H1 (cell line): ENCODE results near the gene KRTAP12-4. TPM values are rescaled to one million over a fixed set of nuclear protein-coding genes. Genes with fewer than 3 reads are reported as not detected.

Experiments used
- CTCF ChIA-PET: fragments of 300-600 bp; sonication (Branson Sonifier 250); formaldehyde crosslinking; loops from one replicate; lab custom pipeline; 2021; ENCODE audit not compliant: partially characterized antibody; lab: Charles Lee
- POLR2A ChIA-PET: fragments of 300-600 bp; sonication (Branson Sonifier 250); formaldehyde crosslinking; loops from one replicate; lab custom pipeline; 2021; ENCODE audit warnings: inconsistent platforms; ENCODE audit not compliant: partially characterized antibody; lab: Charles Lee
- DNase-seq, 2 experiments: peaks; one replicate each; pipeline versions ENCODE4 v3.0.0 to v3.0.0-alpha.2; 2010 to 2022; ENCODE audit warnings: low spot score in 2 of 2, low read depth in 1 of 2, mixed read lengths in 1 of 2
- FAIRE-seq: peaks from 2 replicates; lab custom pipeline; 2011; peaks lifted over from hg19 to GRCh38; lab: Jason Lieb, UNC
- H2AFZ ChIP-seq: 2 replicates; pipeline ENCODE4 v1.8.1; 2012; ENCODE audit warnings: low read length, inconsistent platforms
- H2AK5ac ChIP-seq: 2 replicates; pipeline ENCODE4 v1.6.1; 2013; ENCODE audit warnings: low read depth, low read length
- H2BK120ac ChIP-seq: replicated peaks from 2 replicates; pipeline ENCODE3; 2013; ENCODE audit warnings: low read depth, low read length, inconsistent platforms
- H2BK12ac ChIP-seq: 2 replicates; pipeline ENCODE4 v1.6.1; 2013; ENCODE audit warnings: low read depth, low read length
- H2BK15ac ChIP-seq: 2 replicates; pipeline ENCODE4 v1.6.1; 2013; ENCODE audit warnings: low read length
- H2BK20ac ChIP-seq: 2 replicates; pipeline ENCODE4 v1.6.1; 2013; ENCODE audit warnings: low read length
- H2BK5ac ChIP-seq: 2 replicates; pipeline ENCODE4 v1.6.1; 2013; ENCODE audit warnings: low read depth, low read length
- H3K14ac ChIP-seq: 2 replicates; pipeline ENCODE4 v1.6.1; 2013; ENCODE audit warnings: inconsistent platforms; ENCODE audit not compliant: insufficient read length
- H3K18ac ChIP-seq: 2 replicates; pipeline ENCODE4 v1.6.1; 2013; ENCODE audit warnings: low read length; ENCODE audit errors: extremely low read depth
- H3K23ac ChIP-seq: 2 replicates; pipeline ENCODE4 v1.6.1; 2013; ENCODE audit warnings: inconsistent platforms; ENCODE audit not compliant: insufficient read length
- H3K23me2 ChIP-seq: 2 replicates; pipeline ENCODE4 v1.6.1; 2013; ENCODE audit warnings: low read depth, low read length
- H3K27ac ChIP-seq: 2 replicates; pipeline ENCODE4 v1.6.1; 2011; ENCODE audit warnings: low read depth, low read length, inconsistent platforms
- H3K27me3 ChIP-seq, 4 experiments: replicated peaks in 1 of 4; 1 replicate in 1 of 4; 2 replicates in 3 of 4; pipeline versions ENCODE4 v1.6.1 to v1.8.1; 2011 to 2013; ENCODE audit warnings: low read length in 3 of 4, mild to moderate bottlenecking in 3 of 4, inconsistent platforms in 2 of 4, mixed read lengths in 2 of 4, moderate library complexity in 1 of 4; ENCODE audit not compliant: control insufficient read depth in 3 of 4, insufficient read depth in 3 of 4; ENCODE audit errors: extremely low read depth in 1 of 4
- H3K36me3 ChIP-seq, 4 experiments: 2 replicates each; pipeline versions ENCODE4 v1.6.1 to v1.8.1; 2011 to 2013; ENCODE audit warnings: mild to moderate bottlenecking in 4 of 4, low read length in 3 of 4, moderate library complexity in 2 of 4, control low read depth in 1 of 4, inconsistent platforms in 1 of 4; ENCODE audit not compliant: insufficient read depth in 4 of 4, control insufficient read depth in 2 of 4
- H3K4ac ChIP-seq: replicated peaks from 2 replicates; pipeline ENCODE3; 2013; ENCODE audit warnings: low read length, low read depth, mixed read lengths, inconsistent platforms; ENCODE audit not compliant: insufficient read length
- H3K4me1 ChIP-seq, 4 experiments: replicated peaks in 1 of 4; 1 replicate in 1 of 4; 2 replicates in 3 of 4; pipeline versions ENCODE4 v1.6.1 to v1.8.1; 2011 to 2013; ENCODE audit warnings: low read length in 3 of 4, inconsistent platforms in 2 of 4, mixed read lengths in 1 of 4; ENCODE audit not compliant: insufficient read depth in 4 of 4, control insufficient read depth in 3 of 4
- H3K4me2 ChIP-seq, 2 experiments: 2 replicates each; pipeline versions ENCODE4 v1.6.1 to v1.8.1; 2011 to 2013; ENCODE audit warnings: low read depth in 2 of 2, low read length in 2 of 2, control low read depth in 1 of 2, inconsistent platforms in 1 of 2, mild to moderate bottlenecking in 1 of 2; ENCODE audit not compliant: insufficient read depth in 1 of 2
- H3K4me3 ChIP-seq, 4 experiments: fragments of 200-600, 300-600 bp in 1 of 4; sonication (generic), shearing (Covaris generic), sonication (Bioruptor Twin) in 1 of 4; 2 replicates each; pipeline versions ENCODE4 v1.5.1 to v1.8.1; 2011 to 2016; ENCODE audit warnings: low read length in 4 of 4, low read depth in 3 of 4, control low read depth in 2 of 4, inconsistent platforms in 2 of 4, mild to moderate bottlenecking in 2 of 4, mixed read lengths in 1 of 4, moderate library complexity in 1 of 4; ENCODE audit not compliant: insufficient read depth in 2 of 4; ENCODE audit errors: extremely low read depth in 1 of 4
- H3K56ac ChIP-seq: replicated peaks from 2 replicates; pipeline ENCODE3; 2013; ENCODE audit warnings: low read depth, mild to moderate bottlenecking, mixed read lengths, low read length, inconsistent platforms; ENCODE audit not compliant: insufficient read length
- H3K79me1 ChIP-seq: 2 replicates; pipeline ENCODE4 v1.6.1; 2013; ENCODE audit warnings: low read depth, low read length, control low read depth
- H3K79me2 ChIP-seq, 2 experiments: 2 replicates each; pipeline versions ENCODE4 v1.6.1 to v1.8.1; 2012 to 2013; ENCODE audit warnings: low read length in 2 of 2, mild to moderate bottlenecking in 2 of 2, inconsistent platforms in 1 of 2; ENCODE audit not compliant: insufficient read depth in 2 of 2, control insufficient read depth in 1 of 2
- H3K9ac ChIP-seq, 4 experiments: replicated peaks in 1 of 4; 1 replicate in 1 of 4; 2 replicates in 3 of 4; pipeline versions ENCODE4 v1.6.1 to v1.8.1; 2011 to 2013; ENCODE audit warnings: low read depth in 3 of 4, low read length in 3 of 4, control low read depth in 2 of 4, mild to moderate bottlenecking in 2 of 4, moderate library complexity in 2 of 4, inconsistent platforms in 1 of 4; ENCODE audit errors: extremely low read depth in 1 of 4
- H3K9me3 ChIP-seq, 2 experiments: 2 replicates each; pipeline versions ENCODE4 v1.6.1 to v1.8.1; 2012 to 2013; ENCODE audit warnings: mild to moderate bottlenecking in 2 of 2, moderate library complexity in 2 of 2, control low read depth in 1 of 2, inconsistent platforms in 1 of 2, low read depth in 1 of 2, low read length in 1 of 2, mixed read lengths in 1 of 2; ENCODE audit not compliant: insufficient read depth in 2 of 2
- H4K20me1 ChIP-seq, 2 experiments: replicated peaks in 1 of 2; 2 replicates each; pipeline versions ENCODE3 to v1.8.1; 2011 to 2013; ENCODE audit warnings: inconsistent platforms in 2 of 2, low read length in 2 of 2, mild to moderate bottlenecking in 1 of 2; ENCODE audit not compliant: insufficient read depth in 2 of 2, control insufficient read depth in 1 of 2
- H4K5ac ChIP-seq: 2 replicates; pipeline ENCODE4 v1.6.1; 2013; ENCODE audit warnings: low read length, low read depth, mixed read lengths, inconsistent platforms; ENCODE audit not compliant: insufficient read length
- H4K8ac ChIP-seq: 2 replicates; pipeline ENCODE4 v1.8.0; 2013; ENCODE audit warnings: mild to moderate bottlenecking, moderate library complexity, low read length, inconsistent platforms; ENCODE audit not compliant: insufficient read depth; ENCODE audit errors: extremely low read depth
- H4K91ac ChIP-seq: replicated peaks from 2 replicates; pipeline ENCODE3; 2013; ENCODE audit warnings: low read length, mixed read lengths, inconsistent platforms; ENCODE audit not compliant: insufficient read length
- ASH2L ChIP-seq: fragments of 200-600, 300-600 bp; sonication (generic); IDR thresholded peaks from one replicate; pipeline ENCODE4 v1.7.1; 2017; ENCODE audit warnings: low read length
- ATF2 ChIP-seq: IDR thresholded peaks from 2 replicates; pipeline ENCODE4 v1.6.1; 2012; ENCODE audit warnings: low read length, inconsistent platforms
- CTBP2 ChIP-seq: IDR thresholded peaks from 2 replicates; pipeline ENCODE4 v1.7.0; 2011; ENCODE audit warnings: borderline replicate concordance, mild to moderate bottlenecking, moderate library complexity, mixed read lengths, low read length; ENCODE audit not compliant: insufficient read depth, insufficient read length
- EP300 ChIP-seq, 2 experiments: IDR thresholded peaks; 1 replicate in 1 of 2; 2 replicates in 1 of 2; pipeline ENCODE4 v1.6.1; 2011 to 2012; ENCODE audit warnings: low read depth in 2 of 2, low read length in 2 of 2, mild to moderate bottlenecking in 2 of 2, borderline replicate concordance in 1 of 2, inconsistent platforms in 1 of 2, moderate library complexity in 1 of 2
- FOSL1 ChIP-seq: IDR thresholded peaks from 2 replicates; pipeline ENCODE4 v1.6.1; 2011; ENCODE audit warnings: mild to moderate bottlenecking, low read depth, low read length, moderate library complexity; ENCODE audit not compliant: insufficient read depth
- JUN ChIP-seq: IDR thresholded peaks from 2 replicates; pipeline ENCODE4 v1.6.1; 2011; ENCODE audit warnings: low read depth, mild to moderate bottlenecking, improper control_type of control experiment, low read length
- JUND ChIP-seq: IDR thresholded peaks from 2 replicates; pipeline ENCODE4 v1.6.1; 2011; ENCODE audit warnings: mild to moderate bottlenecking, improper control_type of control experiment, low read length
- NRF1 ChIP-seq: IDR thresholded peaks from 2 replicates; pipeline ENCODE4 v1.6.1; 2011; ENCODE audit warnings: mild to moderate bottlenecking, low read depth, low read length, improper control_type of control experiment
- SAP30 ChIP-seq: fragments of 300-600 bp; sonication (generic); IDR thresholded peaks from 2 replicates; pipeline ENCODE4 v1.7.1; 2012; ENCODE audit warnings: low read length, moderate library complexity, mild to moderate bottlenecking, inconsistent platforms; ENCODE audit not compliant: insufficient read depth, insufficient replicate concordance
- SP4 ChIP-seq: IDR thresholded peaks from 2 replicates; pipeline ENCODE4 v1.6.1; 2012; ENCODE audit warnings: low read length, inconsistent platforms
- SRF ChIP-seq: IDR thresholded peaks from 2 replicates; pipeline ENCODE4 v1.6.1; 2011; ENCODE audit warnings: mild to moderate bottlenecking, low read depth, low read length, moderate library complexity
- ZNF274 ChIP-seq: IDR thresholded peaks from 2 replicates; pipeline ENCODE4 v1.7.0; 2012; ENCODE audit warnings: low read length, borderline replicate concordance; ENCODE audit errors: extremely low read depth
- WGBS, 2 experiments: shearing (Covaris generic) in 1 of 2; methylation state at CpG; one replicate each; pipeline versions ENCODE4 v1.1.6 to v1.1.7; 2013 to 2015; ENCODE audit warnings: low lambda C conversion rate in 2 of 2, mixed read lengths in 2 of 2, inconsistent platforms in 1 of 2, low coverage in 1 of 2, missing lambda C conversion rate in 1 of 2; ENCODE audit not compliant: insufficient replicate concordance in 2 of 2, insufficient coverage in 1 of 2, insufficient read length in 1 of 2; ENCODE audit errors: extremely low coverage in 1 of 2, missing lambda C conversion rate in 1 of 2; 5-methylcytosine and 5-hydroxymethylcytosine counted together
- polyA plus RNA-seq, 7 experiments: library from polyadenylated mRNA; depleted of rRNA in 3 of 7; stranded (reverse) in 5 of 7; unstranded in 2 of 7; fragments of >200 nt in 5 of 7; fragments of 200-250 nt in 2 of 7; gene quantifications; 1 replicate in 5 of 7; 2 replicates in 1 of 7; 4 replicates in 1 of 7; pipeline versions ENCODE4 v1.2.1 to v1.2.3, GENCODE V29; 2011 to 2013; ENCODE audit warnings: missing spikeins in 2 of 7, mixed read lengths in 2 of 7
- total RNA-seq: library from RNA; stranded (reverse); fragmentation: NEBNext Ultra II Directional; extraction: Animal tissue kit (Norgen Biotek cat#: 25700); gene quantifications from 2 replicates; pipeline ENCODE4 v1.2.1, GENCODE V29; 2021

The KRTAP12-4 gene
- total and polyA plus RNA-seq, 2 of the 8 experiments (the other 6 are each of a cell fraction or from before 2014, with no cell fraction given) = not detected

- no peak within 1 kb of the TSS for H2AFZ ChIP-seq
- no peak within 1 kb of the TSS for H3K56ac ChIP-seq
- H3K9me3 ChIP-seq = peaks cover 19 to 22% of the 10 kb centered on the region in 2 experiments
- no peak within 1 kb of the TSS for H3K14ac ChIP-seq
- WGBS, 2 experiments = 83% methylated on average over 8 of the region's 8 CpGs; no CpG with 5 or more reads in 1 of the 2 experiments
- no peak within 1 kb of the TSS for H3K4me2 ChIP-seq
- no peaks in the 10 kb centered on the region for H3K23me2 ChIP-seq
- no peak within 1 kb of the TSS for H2BK120ac ChIP-seq
- H4K91ac ChIP-seq = no peak within 1 kb of the TSS
- no peaks in the 10 kb centered on the region for H3K36me3 ChIP-seq
- H3K27ac ChIP-seq = no peak within 1 kb of the TSS
- peak within 1 kb of the TSS; percentile 50; the same call in 1 of the 2 replicates for H2BK12ac ChIP-seq
- no peak within 1 kb of the TSS for H3K4ac ChIP-seq
- peak within 1 kb of the TSS; percentile 43 for H4K8ac ChIP-seq
- no peak within 1 kb of the TSS for H3K18ac ChIP-seq
- no peak within 1 kb of the TSS for H3K4me3 ChIP-seq
- H3K27me3 ChIP-seq = no peaks in the 10 kb centered on the region
- H2AK5ac ChIP-seq = peak within 1 kb of the TSS; percentile 39; the same call in 1 of the 2 replicates
- peaks cover 0 to 6% (median 2%) of the 10 kb centered on the region in 4 experiments; a peak in 4 of 7 replicates for H3K4me1 ChIP-seq
- H3K23ac ChIP-seq = no peak within 1 kb of the TSS
- FAIRE-seq (no peak), DNase-seq (peak in 1 of 2 experiments; percentile 38)
- no peaks in the 10 kb centered on the region for H3K79me2 ChIP-seq
- ChIA-PET CTCF (no interaction called here), POLR2A (interaction anchor here (0.7 kb wide), 1 partner anchor 263 kb away, joined by 3 read pairs; no protein-coding TSS in a partner anchor)
- no peaks in the 10 kb centered on the region for H3K79me1 ChIP-seq
- no peak within 1 kb of the TSS; the same call in 1 of the 2 replicates for H2BK5ac ChIP-seq
- H3K9ac ChIP-seq = no peak within 1 kb of the TSS
- no peak within 1 kb of the TSS for H4K5ac ChIP-seq
- H2BK20ac ChIP-seq = no peak within 1 kb of the TSS
- peak within 1 kb of the TSS; percentile 61; the same call in 1 of the 2 replicates for H2BK15ac ChIP-seq
- H4K20me1 ChIP-seq = peaks cover 0 to 1% of the 10 kb centered on the region in 2 experiments
- TF ChIP-seq JUN (no peak), FOSL1 (no peak), ASH2L (no peak), CTBP2 (no peak), ATF2 (no peak), NRF1 (no peak), ZNF274 (no peak), EP300 (IDR thresholded peaks at IDR 0.05; ENCODE audit: borderline replicate concordance in 1 of 2, low read depth in 2 of 2, low read length in 2 of 2) (no peak), SAP30 (no peak), JUND (no peak), SRF (no peak), SP4 (no peak)
These were observed 42.4 kb downstream of the KRTAP12-4 start, which contains the start of gene KRTAP10-8 for GRCh38 chr21:44612029-44612486. Gene KRTAP10-8, plus strand, starts transcription at chr21:44612079. Its CDS starts 22 bp downstream, at chr21:44612101.
